Measurements from ENCODE around the gene PTPN11.

DNA sequence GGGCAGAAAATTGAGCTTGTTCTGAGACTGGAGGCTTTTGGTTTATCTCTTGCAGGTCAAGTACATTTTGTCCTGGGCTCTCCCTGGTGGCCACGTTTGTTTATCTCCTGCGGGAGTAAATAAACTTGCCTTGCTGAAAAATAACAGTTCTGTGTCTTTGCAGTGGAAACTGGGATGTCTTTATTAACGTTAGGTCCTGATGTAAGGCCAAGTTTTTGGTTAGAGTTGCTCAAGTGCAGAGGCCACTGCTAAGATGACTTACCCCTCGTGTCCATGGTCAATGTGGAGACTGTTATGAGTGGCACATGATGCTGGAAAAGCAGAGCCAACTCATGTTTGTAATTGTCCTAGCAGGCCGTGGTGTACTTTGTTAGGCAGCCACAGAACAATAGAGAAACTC is 3.8 kb downstream of the PTPN11 start:
- TF ChIP-seq, protein P1, sequence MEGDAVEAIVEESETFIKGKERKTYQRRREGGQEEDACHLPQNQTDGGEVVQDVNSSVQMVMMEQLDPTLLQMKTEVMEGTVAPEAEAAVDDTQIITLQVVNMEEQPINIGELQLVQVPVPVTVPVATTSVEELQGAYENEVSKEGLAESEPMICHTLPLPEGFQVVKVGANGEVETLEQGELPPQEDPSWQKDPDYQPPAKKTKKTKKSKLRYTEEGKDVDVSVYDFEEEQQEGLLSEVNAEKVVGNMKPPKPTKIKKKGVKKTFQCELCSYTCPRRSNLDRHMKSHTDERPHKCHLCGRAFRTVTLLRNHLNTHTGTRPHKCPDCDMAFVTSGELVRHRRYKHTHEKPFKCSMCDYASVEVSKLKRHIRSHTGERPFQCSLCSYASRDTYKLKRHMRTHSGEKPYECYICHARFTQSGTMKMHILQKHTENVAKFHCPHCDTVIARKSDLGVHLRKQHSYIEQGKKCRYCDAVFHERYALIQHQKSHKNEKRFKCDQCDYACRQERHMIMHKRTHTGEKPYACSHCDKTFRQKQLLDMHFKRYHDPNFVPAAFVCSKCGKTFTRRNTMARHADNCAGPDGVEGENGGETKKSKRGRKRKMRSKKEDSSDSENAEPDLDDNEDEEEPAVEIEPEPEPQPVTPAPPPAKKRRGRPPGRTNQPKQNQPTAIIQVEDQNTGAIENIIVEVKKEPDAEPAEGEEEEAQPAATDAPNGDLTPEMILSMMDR (conservative IDR thresholded peaks at IDR 0.05; ENCODE audit: low read length) = no peak
- TF ChIP-seq EZH2phosphoT487 (IDR thresholded peaks at IDR 0.05; ENCODE audit: borderline replicate concordance) = no peak
